ENCODE results near the gene CCDC68. TPM values are rescaled to one million over a fixed set of nuclear protein-coding genes. Genes with fewer than 3 reads are reported as not detected.

CCDC68 gene
- total RNA-seq, 1 donor from 2014 or later: not detected

DNA sequence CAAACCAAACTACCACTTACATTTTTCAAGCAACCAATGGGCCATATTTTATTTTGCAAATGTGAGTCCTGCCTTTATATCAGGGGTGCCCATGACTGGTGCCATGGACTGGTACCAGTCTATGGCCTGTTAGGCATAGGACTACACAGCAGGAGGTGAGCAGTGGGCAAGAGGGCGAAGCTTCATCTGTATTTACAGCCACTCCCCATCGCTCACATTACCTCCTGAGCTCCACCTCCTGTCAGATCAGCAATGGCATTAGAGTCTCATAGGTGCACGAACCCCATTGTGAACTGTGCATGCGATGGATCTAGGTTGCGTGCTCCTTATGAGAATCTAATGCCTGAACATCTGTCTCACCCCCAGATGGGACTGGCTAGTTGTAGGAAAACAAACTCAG lies 53.6 kb downstream of the CCDC68 start:
- TF ChIP-seq, protein P1, sequence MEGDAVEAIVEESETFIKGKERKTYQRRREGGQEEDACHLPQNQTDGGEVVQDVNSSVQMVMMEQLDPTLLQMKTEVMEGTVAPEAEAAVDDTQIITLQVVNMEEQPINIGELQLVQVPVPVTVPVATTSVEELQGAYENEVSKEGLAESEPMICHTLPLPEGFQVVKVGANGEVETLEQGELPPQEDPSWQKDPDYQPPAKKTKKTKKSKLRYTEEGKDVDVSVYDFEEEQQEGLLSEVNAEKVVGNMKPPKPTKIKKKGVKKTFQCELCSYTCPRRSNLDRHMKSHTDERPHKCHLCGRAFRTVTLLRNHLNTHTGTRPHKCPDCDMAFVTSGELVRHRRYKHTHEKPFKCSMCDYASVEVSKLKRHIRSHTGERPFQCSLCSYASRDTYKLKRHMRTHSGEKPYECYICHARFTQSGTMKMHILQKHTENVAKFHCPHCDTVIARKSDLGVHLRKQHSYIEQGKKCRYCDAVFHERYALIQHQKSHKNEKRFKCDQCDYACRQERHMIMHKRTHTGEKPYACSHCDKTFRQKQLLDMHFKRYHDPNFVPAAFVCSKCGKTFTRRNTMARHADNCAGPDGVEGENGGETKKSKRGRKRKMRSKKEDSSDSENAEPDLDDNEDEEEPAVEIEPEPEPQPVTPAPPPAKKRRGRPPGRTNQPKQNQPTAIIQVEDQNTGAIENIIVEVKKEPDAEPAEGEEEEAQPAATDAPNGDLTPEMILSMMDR (IDR thresholded peaks at IDR 0.05): no peak
- DNase-seq (ENCODE audit: low spot score): no peak
- H3K27ac Mint-ChIP-seq (ENCODE audit: unreplicated experiment): no peak overlapping the region

DNA sequence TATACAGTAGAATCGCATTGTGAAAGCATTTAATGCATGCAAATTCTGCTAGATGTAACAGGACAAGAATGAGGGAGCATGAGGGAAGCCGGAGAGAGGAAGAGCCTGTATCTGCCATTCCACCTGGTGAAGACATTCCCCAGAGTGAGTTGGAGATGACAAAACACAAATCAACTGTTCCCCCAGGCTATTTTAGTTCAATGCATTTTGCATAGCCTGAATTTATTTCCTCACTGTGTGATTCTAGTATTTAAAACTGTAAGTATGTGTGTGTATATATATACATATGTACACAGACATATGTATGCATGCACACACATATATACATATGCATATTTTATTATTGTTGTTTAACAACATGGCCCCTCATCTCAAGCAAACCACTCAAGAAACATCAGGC lies 54.7 kb downstream of the CCDC68 start:
- no peak overlapping the region for H3K4me3 Mint-ChIP-seq (ENCODE audit: unreplicated experiment)
- no peak for DNase-seq (ENCODE audit: low spot score)
- H3K36me3 Mint-ChIP-seq (ENCODE audit: low read depth): no peaks in the 10 kb centered on the region
- TF ChIP-seq, protein P1 (IDR thresholded peaks at IDR 0.05): no peak
- H3K4me1 Mint-ChIP-seq (ENCODE audit: low read depth): peaks cover 8% of the 10 kb centered on the region
- H3K27ac Mint-ChIP-seq (ENCODE audit: unreplicated experiment): no peak overlapping the region
- H3K27me3 Mint-ChIP-seq (ENCODE audit: low read depth): peaks cover 14% of the 10 kb centered on the region
- H3K9me3 Mint-ChIP-seq (ENCODE audit: low read depth): no peaks in the 10 kb centered on the region

More for the DNA sequence above, 53.6 kb downstream of the CCDC68 start:
- H3K36me3 Mint-ChIP-seq (ENCODE audit: low read depth): no peaks in the 10 kb centered on the region
- H3K4me3 Mint-ChIP-seq (ENCODE audit: unreplicated experiment): no peak overlapping the region
- no peaks in the 10 kb centered on the region for H3K9me3 Mint-ChIP-seq (ENCODE audit: low read depth)
- peaks cover 14% of the 10 kb centered on the region for H3K27me3 Mint-ChIP-seq (ENCODE audit: low read depth)
- H3K4me1 Mint-ChIP-seq (ENCODE audit: low read depth): peaks cover 8% of the 10 kb centered on the region

DNA sequence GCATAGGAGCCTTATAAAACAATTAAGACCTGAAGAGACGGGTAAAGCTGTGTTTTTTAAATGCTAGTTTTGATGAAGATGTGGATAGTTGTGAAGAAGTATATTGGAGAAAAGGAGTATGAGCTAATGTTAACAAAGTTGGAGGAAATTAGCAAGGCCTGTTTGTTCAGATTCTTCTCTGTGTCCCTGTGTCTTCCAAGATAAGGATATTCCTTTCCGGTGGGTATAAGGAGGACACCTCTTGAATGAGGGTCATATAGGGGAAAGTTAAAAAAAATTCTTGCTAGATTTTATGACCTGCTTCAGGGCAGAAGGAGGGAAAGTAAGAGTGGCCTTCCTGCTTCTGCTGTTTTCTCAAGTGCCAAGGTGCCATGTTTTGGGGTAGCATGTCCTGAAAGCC lies 59.0 kb downstream of the CCDC68 start:
- Mint-ChIP-seq H3K36me3 (ENCODE audit: low read depth) (no peaks in the 10 kb centered on the region), H3K4me1 (ENCODE audit: low read depth) (peaks cover 8% of the 10 kb centered on the region), H3K27me3 (ENCODE audit: low read depth) (peaks cover 2% of the 10 kb centered on the region), H3K9me3 (ENCODE audit: low read depth) (no peaks in the 10 kb centered on the region), H3K27ac (ENCODE audit: unreplicated experiment) (no peak overlapping the region), H3K4me3 (ENCODE audit: unreplicated experiment) (no peak overlapping the region)
- TF ChIP-seq, protein P1 (IDR thresholded peaks at IDR 0.05): no peak
- DNase-seq (ENCODE audit: low spot score): no peak

DNA sequence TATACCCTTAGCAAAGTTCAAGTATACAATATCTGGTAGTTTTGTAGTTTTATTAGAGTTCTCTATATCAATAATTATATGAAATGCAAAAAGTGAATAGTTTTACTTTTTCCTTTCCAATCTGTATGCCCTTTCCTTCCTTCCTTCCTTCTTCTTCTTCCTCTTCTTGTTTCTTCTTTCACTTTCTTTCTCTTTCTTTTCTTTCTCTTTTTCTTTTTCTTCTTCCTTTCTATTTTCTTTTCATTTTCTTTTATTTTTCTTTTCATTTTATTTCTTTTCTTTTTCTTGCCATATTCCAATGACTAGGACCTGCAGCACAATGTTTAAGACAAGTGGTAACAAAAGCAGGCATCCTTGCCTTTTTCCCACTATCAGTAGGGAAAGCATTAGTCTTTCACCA lies 59.8 kb downstream of the CCDC68 start:
- Mint-ChIP-seq H3K9me3 (ENCODE audit: low read depth) (no peaks in the 10 kb centered on the region), H3K36me3 (ENCODE audit: low read depth) (no peaks in the 10 kb centered on the region), H3K4me3 (ENCODE audit: unreplicated experiment) (no peak overlapping the region), H3K27ac (ENCODE audit: unreplicated experiment) (no peak overlapping the region), H3K27me3 (ENCODE audit: low read depth) (peaks cover 2% of the 10 kb centered on the region), H3K4me1 (ENCODE audit: low read depth) (peaks cover 8% of the 10 kb centered on the region)
- no peak for DNase-seq (ENCODE audit: low spot score)
- TF ChIP-seq, protein P1 (IDR thresholded peaks at IDR 0.05): no peak

DNA sequence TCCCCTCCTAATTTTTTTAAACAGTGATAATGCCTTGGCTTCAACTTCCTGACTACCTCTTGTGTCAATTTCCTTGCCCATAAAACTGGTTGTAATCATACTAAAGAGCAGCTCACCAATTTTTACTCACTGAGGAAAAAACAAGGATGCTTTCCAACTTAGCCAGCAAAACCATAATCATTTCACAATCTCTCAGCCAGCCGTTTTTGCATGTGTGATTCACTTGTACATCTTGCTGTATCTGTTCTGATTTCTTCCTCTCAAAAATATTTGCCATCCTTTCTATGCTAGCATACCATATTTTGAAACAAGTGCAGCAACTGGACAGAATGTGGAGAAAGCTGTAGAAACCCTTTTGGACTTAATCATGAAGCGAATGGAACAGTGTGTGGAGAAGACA lies 70.3 kb downstream of the CCDC68 start:
- Mint-ChIP-seq H3K27ac (ENCODE audit: unreplicated experiment) (no peak overlapping the region), H3K4me1 (ENCODE audit: low read depth) (no peaks in the 10 kb centered on the region)
- DNase-seq (ENCODE audit: low spot score): no peak

More for the DNA sequence above, 70.3 kb downstream of the CCDC68 start:
- TF ChIP-seq, protein P1 (IDR thresholded peaks at IDR 0.05): no peak
- Mint-ChIP-seq H3K27me3 (ENCODE audit: low read depth) (peaks cover 12% of the 10 kb centered on the region), H3K9me3 (ENCODE audit: low read depth) (peaks cover 3% of the 10 kb centered on the region), H3K4me3 (ENCODE audit: unreplicated experiment) (no peak overlapping the region), H3K36me3 (ENCODE audit: low read depth) (peaks cover 2% of the 10 kb centered on the region)

All from chondrocyte (in vitro differentiated cells).